ENCODE measurements around the gene MOGAT3.
A peak's percentile ranks its signal among the peaks of the same experiment; 100 is the strongest.

MOGAT3 gene

GRCh38 chr7:101159696-101160674, 40.9 kb downstream of the MOGAT3 start:
- peak; percentile 76 for DNase-seq

DNA sequence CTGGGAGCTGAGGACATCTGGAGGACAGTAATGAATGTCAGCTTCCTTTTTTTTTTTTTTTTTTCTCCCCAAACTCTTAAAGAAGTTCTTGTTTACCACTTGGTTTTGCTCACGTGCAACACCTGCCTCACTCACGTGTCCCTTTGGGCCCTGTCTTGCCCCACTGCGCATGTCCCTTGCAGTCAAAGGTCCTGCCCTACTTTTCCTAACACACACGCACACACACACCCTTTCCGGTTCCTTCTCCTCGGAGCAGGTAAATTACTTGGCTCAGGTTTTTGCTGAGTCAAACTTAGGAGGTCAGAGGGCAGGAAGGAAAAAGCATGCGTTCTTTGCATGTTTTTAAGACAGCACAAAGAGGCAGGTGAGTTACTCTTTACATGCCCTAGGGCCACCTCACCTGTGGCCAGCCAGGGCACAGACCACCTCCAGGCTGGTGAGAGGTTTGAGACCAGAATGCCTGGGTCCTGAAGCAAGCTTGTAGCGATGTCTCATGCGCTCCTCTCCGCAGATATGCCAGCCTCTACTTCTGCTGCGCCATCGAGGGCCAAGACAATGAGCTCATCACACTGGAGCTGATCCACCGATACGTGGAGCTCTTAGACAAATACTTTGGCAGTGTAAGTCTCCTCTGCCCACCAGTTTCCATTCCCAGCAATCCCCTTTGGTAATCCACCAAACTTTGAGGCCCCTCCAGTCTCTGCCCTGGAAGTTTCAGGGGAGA, 43.8 kb downstream of the MOGAT3 start:
- no peak for DNase-seq

DNA sequence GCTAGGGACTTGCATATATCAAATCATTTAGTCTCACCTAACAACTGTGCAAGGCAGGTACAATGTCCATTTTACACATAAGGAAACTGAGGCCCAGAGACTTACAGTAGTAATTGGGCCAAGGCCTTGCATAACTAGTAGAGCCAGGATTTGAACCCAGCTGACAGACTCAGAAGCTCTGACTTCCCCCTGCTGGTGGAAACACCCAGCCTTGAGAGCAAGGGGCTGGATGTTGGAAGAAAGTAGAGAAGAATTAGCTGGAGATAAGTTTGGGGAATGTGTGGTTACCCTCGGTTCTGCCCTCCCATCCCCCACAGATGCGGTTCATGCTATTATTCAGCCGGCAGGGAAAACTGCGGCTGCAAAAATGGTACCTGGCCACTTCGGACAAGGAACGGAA, 44.6 kb downstream of the MOGAT3 start:
- DNase-seq: no peak

DNA sequence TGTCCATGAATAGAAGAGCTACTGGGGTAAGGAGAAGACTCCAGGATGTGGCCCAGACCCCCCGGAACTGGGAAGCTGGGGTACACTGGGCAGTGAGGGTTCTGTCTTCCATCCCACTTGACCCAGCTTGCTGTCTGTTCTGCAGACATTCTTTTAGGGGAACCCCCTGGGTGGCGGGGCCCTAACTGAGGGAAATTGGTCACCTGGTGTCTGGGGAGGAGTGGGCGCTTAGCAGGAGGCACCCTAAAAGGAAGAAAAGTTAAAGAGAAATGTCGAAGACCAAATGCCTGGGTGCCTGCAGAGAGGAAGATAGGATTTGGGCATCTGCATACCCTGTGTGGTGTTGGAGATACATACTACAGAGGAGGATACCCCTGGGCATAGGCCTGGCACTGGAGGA, 45.5 kb downstream of the MOGAT3 start:
- no peak for DNase-seq

- DNase-seq: no peak
These were observed 46.1 kb downstream of the MOGAT3 start for GRCh38 chr7:101154693-101155102.

- DNase-seq: peak; percentile 86
These were observed 46.7 kb downstream of the MOGAT3 start, which contains the start of gene AP1S1 for GRCh38 chr7:101153969-101154692. AP1S1 (plus strand) TSS chr7:101154476; CDS start chr7:101154515, 39 bp downstream.

DNA sequence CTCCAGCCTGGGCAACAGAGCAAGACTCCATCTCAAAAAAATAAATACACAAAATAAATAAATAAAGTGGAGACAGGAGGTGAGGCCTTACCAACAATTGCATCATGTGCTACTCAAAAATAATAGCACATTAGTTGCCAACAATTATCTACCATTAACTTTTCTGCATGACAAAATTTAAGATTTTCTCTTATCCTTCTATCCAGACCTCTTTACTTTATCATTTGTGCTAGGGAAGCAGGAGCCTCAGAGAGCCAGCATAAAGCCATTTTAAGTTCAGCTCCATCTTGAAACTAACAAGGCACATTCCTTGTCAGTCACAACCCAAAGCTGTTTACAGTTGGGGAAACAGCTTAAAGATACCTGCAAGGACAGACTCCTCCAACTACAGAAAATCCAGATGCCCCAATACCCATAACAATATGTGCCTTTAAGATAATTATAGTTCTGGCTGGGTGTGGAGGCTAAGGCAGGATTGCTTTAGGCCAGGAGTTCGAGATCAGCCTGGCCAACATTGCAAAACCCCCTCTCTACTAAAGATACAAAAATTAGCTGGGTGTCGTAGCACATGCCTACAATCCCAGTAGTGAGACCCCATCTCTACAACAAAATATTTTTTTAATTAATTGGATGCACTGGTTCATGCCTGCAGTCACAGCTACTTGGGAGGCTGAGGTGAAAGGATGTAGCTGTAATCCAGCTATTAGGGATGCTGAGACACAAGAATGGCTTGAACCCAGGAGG, 48.8 kb downstream of the MOGAT3 start:
- DNase-seq: no peak

All from NCI-H226 (cell line).